Activated naive CD4-positive, alpha-beta T cell treated with anti-CD3 and anti-CD28 coated beads, Interleukin-2, amount 50 U/mL, for 24 hours (primary cell): ENCODE data around the gene SIM2.

ENCODE experiments used
- H3K27ac Mint-ChIP-seq: one replicate; pipeline ENCODE4 v1.8.0; 2021; ENCODE audit warnings: mild to moderate bottlenecking, mixed read lengths
- H3K27me3 Mint-ChIP-seq: one replicate; pipeline ENCODE4 v1.8.0; 2021; ENCODE audit warnings: mixed read lengths
- H3K36me3 Mint-ChIP-seq: one replicate; pipeline ENCODE4 v1.8.0; 2021; ENCODE audit warnings: mixed read lengths
- H3K4me1 Mint-ChIP-seq: one replicate; pipeline ENCODE4 v1.8.0; 2021; ENCODE audit warnings: mixed read lengths
- H3K4me3 Mint-ChIP-seq: one replicate; pipeline ENCODE4 v1.8.0; 2021; ENCODE audit warnings: mild to moderate bottlenecking, mixed read lengths
- H3K9me3 Mint-ChIP-seq: one replicate; pipeline ENCODE4 v1.8.0; 2021; ENCODE audit warnings: mixed read lengths

SIM2 gene

GRCh38 chr21:36773117-36773516 lies 74.2 kb downstream of the SIM2 start:
- Mint-ChIP-seq H3K4me3 (no peak overlapping the region), H3K4me1 (no peaks in the 10 kb centered on the region), H3K36me3 (peaks cover 8% of the 10 kb centered on the region), H3K27ac (no peak overlapping the region), H3K27me3 (no peaks in the 10 kb centered on the region), H3K9me3 (no peaks in the 10 kb centered on the region)

DNA sequence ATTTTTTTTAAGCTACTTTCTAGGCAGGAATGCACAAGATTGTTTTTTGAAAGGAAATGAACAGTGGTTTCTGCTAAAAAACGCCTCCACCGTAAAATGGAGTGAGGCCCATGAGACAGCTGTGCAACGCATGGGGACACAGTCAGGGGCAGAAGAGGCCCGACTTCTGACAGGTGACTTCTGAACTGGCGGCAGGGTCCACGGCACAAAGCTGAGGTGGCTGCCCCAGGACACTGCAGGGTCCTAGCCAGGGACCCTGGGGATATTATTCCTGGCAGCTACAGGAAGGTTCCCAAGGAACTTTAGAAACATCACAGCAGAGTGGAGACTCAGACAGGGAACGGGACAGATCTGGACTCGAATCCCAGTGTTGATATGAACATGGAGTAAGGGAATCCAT lies 75.1 kb downstream of the SIM2 start:
- H3K4me1 Mint-ChIP-seq = no peaks in the 10 kb centered on the region
- no peaks in the 10 kb centered on the region for H3K9me3 Mint-ChIP-seq

GRCh38 chr21:36776981-36777617 lies 78.2 kb downstream of the SIM2 start:
- no peaks in the 10 kb centered on the region for H3K9me3 Mint-ChIP-seq
- no peaks in the 10 kb centered on the region for H3K27me3 Mint-ChIP-seq
- H3K4me1 Mint-ChIP-seq = no peaks in the 10 kb centered on the region
- no peak overlapping the region for H3K27ac Mint-ChIP-seq
- peaks cover 3% of the 10 kb centered on the region for H3K36me3 Mint-ChIP-seq
- H3K4me3 Mint-ChIP-seq = no peak overlapping the region

More for the DNA sequence above, 75.1 kb downstream of the SIM2 start:
- H3K4me3 Mint-ChIP-seq = no peak overlapping the region
- H3K27me3 Mint-ChIP-seq = no peaks in the 10 kb centered on the region
- peaks cover under 1% of the 10 kb centered on the region for H3K36me3 Mint-ChIP-seq
- no peak overlapping the region for H3K27ac Mint-ChIP-seq

DNA sequence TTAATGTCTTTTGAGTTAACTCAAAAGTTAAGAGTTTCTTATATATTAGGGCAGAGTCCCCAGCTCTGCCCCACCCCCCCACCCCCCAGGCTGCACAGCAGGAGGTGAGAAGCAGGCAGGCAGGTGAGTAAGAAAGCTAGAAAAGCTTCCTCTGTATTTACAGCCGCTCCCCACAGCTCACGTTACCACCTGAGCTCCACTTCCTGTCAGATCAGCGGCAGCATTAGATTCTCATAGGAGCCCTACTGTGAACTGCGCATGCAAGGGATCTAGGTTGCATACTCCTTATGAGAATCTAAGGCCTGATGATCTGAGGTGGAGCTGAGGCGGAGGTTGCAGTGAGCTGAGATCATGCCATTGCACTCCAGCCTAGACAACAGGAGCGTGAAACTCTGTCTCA lies 81.9 kb downstream of the SIM2 start:
- H3K4me1 Mint-ChIP-seq = no peaks in the 10 kb centered on the region
- no peaks in the 10 kb centered on the region for H3K27me3 Mint-ChIP-seq
- H3K36me3 Mint-ChIP-seq = peaks cover 3% of the 10 kb centered on the region
- H3K9me3 Mint-ChIP-seq = no peaks in the 10 kb centered on the region
- H3K4me3 Mint-ChIP-seq = no peak overlapping the region
- no peak overlapping the region for H3K27ac Mint-ChIP-seq

DNA sequence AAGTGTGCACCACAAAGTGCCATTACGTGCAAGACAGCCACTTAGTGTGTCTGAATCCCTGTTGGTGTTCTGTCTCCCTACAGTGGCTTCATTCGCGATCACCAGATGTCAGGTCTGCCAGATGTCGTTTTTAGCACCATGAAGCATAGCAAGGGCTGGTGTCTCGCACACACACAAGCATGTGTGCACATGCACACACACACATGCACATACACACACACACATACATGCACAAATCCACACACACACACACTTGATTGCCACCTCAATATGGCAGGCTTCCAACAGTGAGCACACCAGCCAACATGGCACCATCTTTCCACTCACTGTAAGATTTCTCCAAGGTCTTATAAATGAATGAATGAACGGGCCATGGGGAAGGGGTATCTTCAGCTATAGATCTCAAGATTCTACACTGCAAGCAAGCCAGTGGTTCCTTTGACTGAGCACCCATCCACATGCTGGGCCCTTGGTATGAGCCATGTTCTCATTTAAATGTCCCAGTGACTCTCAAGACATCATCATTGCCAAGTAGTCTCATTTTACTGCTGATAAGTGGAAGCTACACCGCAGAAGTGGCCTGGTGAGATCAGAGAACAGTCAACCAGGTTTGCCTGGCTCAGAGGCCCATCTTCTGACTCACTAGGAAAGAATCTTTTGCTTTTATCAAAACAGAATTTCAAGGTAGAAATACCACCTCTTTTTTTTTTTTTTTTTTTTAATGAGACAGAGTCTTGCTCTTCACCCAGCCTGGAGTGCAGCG lies 84.9 kb downstream of the SIM2 start:
- no peak overlapping the region for H3K27ac Mint-ChIP-seq
- no peaks in the 10 kb centered on the region for H3K9me3 Mint-ChIP-seq
- H3K4me3 Mint-ChIP-seq = no peak overlapping the region

DNA sequence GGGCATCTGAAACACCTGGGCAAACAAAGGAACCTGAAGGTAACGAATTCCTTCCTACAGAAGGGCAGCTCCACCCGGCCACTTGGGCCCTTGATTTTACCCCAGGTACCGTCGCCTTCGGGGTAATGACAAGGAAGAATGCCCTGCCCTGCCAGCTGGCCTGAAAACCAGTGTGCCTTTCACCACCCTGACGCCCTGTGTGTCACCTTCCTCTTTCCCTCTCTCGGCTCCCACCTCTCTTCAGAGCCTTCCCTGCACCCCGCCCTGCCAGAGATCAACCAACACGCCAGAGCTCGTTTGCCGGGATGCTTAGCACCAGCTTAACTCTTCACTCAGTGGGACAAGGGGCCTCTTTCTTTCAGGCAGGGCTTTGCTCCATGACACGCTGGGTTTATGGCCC lies 86.0 kb downstream of the SIM2 start:
- H3K27ac Mint-ChIP-seq = no peak overlapping the region
- no peaks in the 10 kb centered on the region for H3K4me1 Mint-ChIP-seq
- H3K36me3 Mint-ChIP-seq = peaks cover 7% of the 10 kb centered on the region
- H3K27me3 Mint-ChIP-seq = no peaks in the 10 kb centered on the region
- no peaks in the 10 kb centered on the region for H3K9me3 Mint-ChIP-seq
- no peak overlapping the region for H3K4me3 Mint-ChIP-seq

More for the DNA sequence above, 84.9 kb downstream of the SIM2 start:
- H3K27me3 Mint-ChIP-seq = no peaks in the 10 kb centered on the region
- no peaks in the 10 kb centered on the region for H3K4me1 Mint-ChIP-seq
- H3K36me3 Mint-ChIP-seq = peaks cover 10% of the 10 kb centered on the region

DNA sequence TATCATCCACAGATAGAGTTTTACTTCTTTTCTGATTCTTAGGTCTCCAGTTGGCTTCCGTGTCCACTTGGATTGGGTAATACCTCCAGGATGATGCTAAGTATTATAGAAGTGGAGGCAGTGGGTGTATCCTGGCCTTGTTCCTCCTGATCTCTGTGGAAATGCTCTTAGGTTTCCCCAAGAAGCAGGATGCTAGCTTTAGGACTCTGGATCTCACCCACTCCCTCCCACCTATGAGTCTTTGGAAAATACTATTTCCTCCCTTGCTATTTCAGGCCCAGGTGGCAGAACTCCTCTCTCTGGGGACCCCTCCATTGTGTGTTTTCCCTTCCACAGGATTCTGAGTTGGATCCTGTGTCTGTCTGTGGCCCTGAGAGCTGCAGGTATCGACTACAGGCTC lies 86.7 kb downstream of the SIM2 start:
- no peak overlapping the region for H3K27ac Mint-ChIP-seq
- no peaks in the 10 kb centered on the region for H3K27me3 Mint-ChIP-seq
- no peaks in the 10 kb centered on the region for H3K4me1 Mint-ChIP-seq
- no peaks in the 10 kb centered on the region for H3K9me3 Mint-ChIP-seq
- H3K36me3 Mint-ChIP-seq = peaks cover 8% of the 10 kb centered on the region
- no peak overlapping the region for H3K4me3 Mint-ChIP-seq

- H3K4me1 Mint-ChIP-seq = no peaks in the 10 kb centered on the region
- H3K27ac Mint-ChIP-seq = no peak overlapping the region
- peaks cover 11% of the 10 kb centered on the region for H3K36me3 Mint-ChIP-seq
- no peak overlapping the region for H3K4me3 Mint-ChIP-seq
- H3K27me3 Mint-ChIP-seq = no peaks in the 10 kb centered on the region
- H3K9me3 Mint-ChIP-seq = no peaks in the 10 kb centered on the region
These were observed 87.3 kb downstream of the SIM2 start for GRCh38 chr21:36786186-36786585.

DNA sequence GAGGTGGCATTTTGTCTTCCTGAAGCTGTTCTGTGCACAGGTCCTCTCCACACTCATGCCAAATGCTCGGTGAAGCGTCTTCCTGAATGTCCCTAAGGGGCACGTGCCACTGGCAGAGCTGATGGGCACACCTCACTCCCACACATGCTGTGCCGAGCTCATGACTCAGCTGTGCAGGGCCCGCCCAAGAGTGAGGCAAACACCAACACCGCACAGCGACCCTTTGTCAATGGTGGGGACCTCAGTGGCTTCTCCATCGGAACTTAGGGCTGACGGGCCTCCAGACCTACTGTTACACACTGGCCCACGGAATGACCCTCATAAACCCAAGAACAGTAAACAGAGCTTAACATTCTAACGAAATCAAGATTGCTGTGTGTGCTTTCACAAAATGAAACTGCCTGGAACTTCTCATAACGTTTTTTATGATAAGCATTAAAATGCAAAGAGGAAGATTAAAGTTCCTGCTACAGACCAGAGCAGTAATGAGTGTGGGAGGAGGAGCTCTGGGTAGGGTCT lies 89.3 kb downstream of the SIM2 start:
- H3K27ac Mint-ChIP-seq = no peak overlapping the region
- H3K9me3 Mint-ChIP-seq = no peaks in the 10 kb centered on the region

DNA sequence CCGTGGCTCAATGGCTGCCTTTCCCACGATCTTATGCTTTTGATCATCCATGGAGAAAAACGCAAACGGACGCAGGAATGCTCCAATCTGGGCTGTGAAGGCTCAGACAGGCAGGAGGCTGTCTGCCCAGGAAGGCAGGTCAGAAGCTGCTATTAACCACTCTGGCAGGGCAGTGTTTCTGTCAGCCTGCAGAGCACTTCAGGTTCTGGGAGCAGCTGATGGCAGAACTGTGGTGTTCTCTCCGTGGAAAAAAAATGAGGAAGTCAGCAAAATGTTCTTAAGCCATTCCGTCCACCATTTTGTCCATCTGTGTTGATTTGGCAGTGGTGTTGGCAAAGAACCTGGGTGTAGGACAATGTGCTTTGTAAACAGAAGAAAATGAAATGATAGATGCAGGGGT lies 91.7 kb downstream of the SIM2 start:
- Mint-ChIP-seq H3K27me3 (no peaks in the 10 kb centered on the region), H3K27ac (no peak overlapping the region), H3K36me3 (peaks cover 22% of the 10 kb centered on the region), H3K4me3 (no peak overlapping the region), H3K9me3 (no peaks in the 10 kb centered on the region), H3K4me1 (no peaks in the 10 kb centered on the region)

More for the DNA sequence above, 89.3 kb downstream of the SIM2 start:
- Mint-ChIP-seq H3K27me3 (no peaks in the 10 kb centered on the region), H3K4me3 (no peak overlapping the region), H3K4me1 (no peaks in the 10 kb centered on the region), H3K36me3 (peaks cover 11% of the 10 kb centered on the region)

- Mint-ChIP-seq H3K4me1 (no peaks in the 10 kb centered on the region), H3K27me3 (no peaks in the 10 kb centered on the region), H3K4me3 (no peak overlapping the region), H3K9me3 (no peaks in the 10 kb centered on the region), H3K36me3 (peaks cover 20% of the 10 kb centered on the region), H3K27ac (no peak overlapping the region)
These were observed 92.3 kb downstream of the SIM2 start for GRCh38 chr21:36791180-36791579.

GRCh38 chr21:36791695-36792470 lies 93.0 kb downstream of the SIM2 start:
- Mint-ChIP-seq H3K27ac (no peak overlapping the region), H3K27me3 (no peaks in the 10 kb centered on the region), H3K9me3 (no peaks in the 10 kb centered on the region), H3K4me3 (no peak overlapping the region), H3K4me1 (no peaks in the 10 kb centered on the region), H3K36me3 (peaks cover 18% of the 10 kb centered on the region)

DNA sequence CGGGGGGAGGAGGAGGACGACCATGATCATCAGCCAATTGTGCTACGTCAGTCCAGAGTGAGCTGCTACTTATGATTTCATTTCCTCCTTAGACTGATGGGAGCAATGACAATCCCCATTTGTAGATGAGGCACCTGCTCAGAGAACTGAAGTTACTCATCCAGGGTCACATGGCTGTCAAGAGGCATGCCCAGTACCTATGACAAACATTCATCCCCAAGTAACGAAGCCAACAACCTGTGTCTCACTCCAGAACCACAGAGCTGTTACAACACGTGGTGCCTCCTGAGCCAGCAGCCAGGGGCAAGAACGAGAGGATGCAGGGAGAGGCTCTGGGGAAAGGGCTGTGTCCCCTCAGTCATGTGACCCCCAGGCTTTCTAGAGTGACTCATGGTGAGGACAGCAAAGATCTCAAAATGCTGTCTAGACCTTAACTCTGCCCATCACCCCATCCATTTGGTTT lies 93.6 kb downstream of the SIM2 start:
- Mint-ChIP-seq H3K4me3 (no peak overlapping the region), H3K36me3 (peaks cover 21% of the 10 kb centered on the region), H3K27me3 (no peaks in the 10 kb centered on the region), H3K27ac (no peak overlapping the region), H3K9me3 (no peaks in the 10 kb centered on the region), H3K4me1 (no peaks in the 10 kb centered on the region)

DNA sequence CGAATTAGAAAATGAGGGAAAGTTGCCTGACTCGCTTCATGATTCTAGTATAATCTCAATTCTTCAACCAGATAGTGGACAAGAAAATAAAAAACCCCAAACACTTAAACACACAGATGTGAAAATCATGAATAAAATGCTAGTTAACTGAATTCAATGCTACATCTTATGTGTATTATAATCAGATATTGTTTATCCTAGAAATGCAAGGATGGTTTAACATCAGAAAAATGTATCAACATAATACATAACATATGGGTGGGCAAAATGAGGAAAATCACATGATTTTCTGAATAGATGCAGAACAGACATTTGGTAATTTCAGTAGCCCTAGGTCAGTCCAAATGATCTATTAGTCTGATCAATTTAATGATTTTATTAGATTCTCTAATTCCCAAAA lies 97.2 kb downstream of the SIM2 start:
- H3K4me3 Mint-ChIP-seq = no peak overlapping the region
- no peaks in the 10 kb centered on the region for H3K4me1 Mint-ChIP-seq
- peaks cover 31% of the 10 kb centered on the region for H3K36me3 Mint-ChIP-seq
- no peak overlapping the region for H3K27ac Mint-ChIP-seq
- H3K27me3 Mint-ChIP-seq = no peaks in the 10 kb centered on the region
- H3K9me3 Mint-ChIP-seq = peaks cover 8% of the 10 kb centered on the region

DNA sequence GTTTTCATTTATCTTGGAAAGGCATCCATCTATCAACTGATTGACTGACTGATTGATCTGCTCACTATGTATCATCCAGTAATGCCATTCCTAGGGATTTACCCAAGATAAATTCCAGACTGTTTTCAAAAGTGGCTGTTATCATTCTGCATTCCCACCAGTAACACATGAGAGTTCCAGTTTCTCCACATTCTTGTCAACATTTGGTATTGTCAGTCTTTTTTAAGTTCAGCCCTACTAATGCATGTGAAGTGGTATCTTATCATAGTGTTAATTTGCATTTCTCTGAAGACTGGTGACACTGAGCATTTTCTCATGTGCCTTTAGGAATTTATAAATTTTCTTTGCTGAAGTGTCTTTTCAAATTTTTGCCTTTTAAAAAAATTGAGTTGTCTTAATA lies 99.6 kb downstream of the SIM2 start:
- no peaks in the 10 kb centered on the region for H3K4me1 Mint-ChIP-seq
- H3K4me3 Mint-ChIP-seq = no peak overlapping the region
- H3K36me3 Mint-ChIP-seq = peaks cover 38% of the 10 kb centered on the region
- no peaks in the 10 kb centered on the region for H3K27me3 Mint-ChIP-seq
- peaks cover 8% of the 10 kb centered on the region for H3K9me3 Mint-ChIP-seq
- no peak overlapping the region for H3K27ac Mint-ChIP-seq
